ENCODE data around the gene PRF1.

DNA sequence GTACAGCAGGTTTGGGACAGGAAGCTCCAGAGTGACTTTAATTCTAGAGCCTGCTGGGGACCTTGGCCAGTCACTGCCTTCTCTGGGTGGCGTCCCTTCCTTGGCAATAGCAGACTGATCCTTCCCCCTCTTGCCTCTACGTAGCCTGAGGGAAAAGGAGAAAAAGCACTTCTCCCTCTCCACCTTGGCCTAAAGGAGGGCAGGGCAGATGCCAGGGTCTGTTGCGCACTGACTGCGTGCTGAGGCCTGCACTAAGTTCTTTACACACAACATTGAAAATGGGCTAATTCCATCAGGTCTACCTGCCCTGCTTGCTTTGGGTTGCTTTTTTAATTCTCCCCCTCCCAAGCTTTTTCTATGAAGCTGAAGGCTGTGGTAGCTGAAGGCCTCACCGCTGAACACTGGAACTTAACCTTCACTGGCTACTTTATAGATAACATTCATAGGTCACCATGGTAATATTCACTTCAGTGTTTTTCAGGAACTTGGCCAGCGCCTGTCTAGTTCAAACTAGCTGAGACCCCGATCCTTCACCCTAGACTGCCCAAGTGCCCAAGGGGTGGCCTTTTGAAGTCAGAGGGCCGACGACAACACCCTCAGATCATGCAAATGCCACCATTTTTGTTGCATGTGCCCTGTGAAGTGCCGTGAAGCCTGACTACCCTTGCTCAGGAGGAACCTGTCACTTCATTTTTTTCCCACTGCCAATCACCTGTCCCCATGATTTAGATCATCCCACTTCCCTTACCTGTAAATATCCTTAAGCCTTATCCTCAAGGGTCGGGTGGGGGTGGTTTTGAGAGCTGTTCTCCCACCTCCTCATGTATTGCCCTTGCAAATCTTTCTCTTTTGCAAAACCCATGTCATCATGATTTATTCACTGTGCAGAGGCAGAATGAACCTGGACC is 28.7 kb downstream of the PRF1 start:
- TF ChIP-seq, protein P1, sequence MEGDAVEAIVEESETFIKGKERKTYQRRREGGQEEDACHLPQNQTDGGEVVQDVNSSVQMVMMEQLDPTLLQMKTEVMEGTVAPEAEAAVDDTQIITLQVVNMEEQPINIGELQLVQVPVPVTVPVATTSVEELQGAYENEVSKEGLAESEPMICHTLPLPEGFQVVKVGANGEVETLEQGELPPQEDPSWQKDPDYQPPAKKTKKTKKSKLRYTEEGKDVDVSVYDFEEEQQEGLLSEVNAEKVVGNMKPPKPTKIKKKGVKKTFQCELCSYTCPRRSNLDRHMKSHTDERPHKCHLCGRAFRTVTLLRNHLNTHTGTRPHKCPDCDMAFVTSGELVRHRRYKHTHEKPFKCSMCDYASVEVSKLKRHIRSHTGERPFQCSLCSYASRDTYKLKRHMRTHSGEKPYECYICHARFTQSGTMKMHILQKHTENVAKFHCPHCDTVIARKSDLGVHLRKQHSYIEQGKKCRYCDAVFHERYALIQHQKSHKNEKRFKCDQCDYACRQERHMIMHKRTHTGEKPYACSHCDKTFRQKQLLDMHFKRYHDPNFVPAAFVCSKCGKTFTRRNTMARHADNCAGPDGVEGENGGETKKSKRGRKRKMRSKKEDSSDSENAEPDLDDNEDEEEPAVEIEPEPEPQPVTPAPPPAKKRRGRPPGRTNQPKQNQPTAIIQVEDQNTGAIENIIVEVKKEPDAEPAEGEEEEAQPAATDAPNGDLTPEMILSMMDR (IDR thresholded peaks at IDR 0.05): no peak
- TF ChIP-seq POLR2A (IDR thresholded peaks at IDR 0.05): no peak
